GM13976 (cell line): ENCODE measurements around the gene FGF3.

Experiments
- DNase-seq: peaks from one replicate; pipeline ENCODE4 v3.0.0; 2012; ENCODE audit warnings: low spot score
- CTCF ChIP-seq: IDR thresholded peaks from 2 replicates; pipeline ENCODE4 v1.5.1; 2012; ENCODE audit warnings: borderline replicate concordance, mild to moderate bottlenecking; ENCODE audit not compliant: insufficient read depth; ENCODE audit errors: extremely low read depth, missing control alignments, control extremely low read depth
- in situ Hi-C: fragments of 300-500 bp; cut with MboI; formaldehyde crosslinking; loops from one replicate; pipeline ENCODE4 v1.12.0; 2022; ENCODE audit warnings: low sequenced_read_pairs, mixed read lengths, inconsistent platforms; ENCODE audit not compliant: unreplicated experiment

The FGF3 gene

DNA sequence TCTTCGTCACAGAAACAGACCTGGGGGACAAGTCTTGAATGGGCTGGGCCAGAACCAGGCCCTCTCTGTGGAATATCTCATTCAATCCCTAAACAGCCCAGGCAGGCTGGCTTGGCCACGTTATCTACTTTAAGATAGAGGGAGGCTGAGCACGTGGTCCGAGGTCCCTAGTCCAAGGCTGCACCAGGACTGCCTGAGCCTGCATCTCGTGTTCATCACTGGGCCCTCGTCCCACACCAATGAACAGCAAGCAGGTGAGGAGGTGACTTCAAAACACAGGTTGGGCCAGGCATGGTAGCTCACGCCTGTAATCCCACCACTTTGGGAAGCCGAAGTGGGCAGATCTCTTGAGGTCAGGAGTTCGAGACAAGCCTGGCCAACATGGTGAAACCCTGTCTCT lies 20.3 kb upstream of the FGF3 start:
- in situ Hi-C loops: no loop called here
- no peak for DNase-seq
- no peak for TF ChIP-seq CTCF

DNA sequence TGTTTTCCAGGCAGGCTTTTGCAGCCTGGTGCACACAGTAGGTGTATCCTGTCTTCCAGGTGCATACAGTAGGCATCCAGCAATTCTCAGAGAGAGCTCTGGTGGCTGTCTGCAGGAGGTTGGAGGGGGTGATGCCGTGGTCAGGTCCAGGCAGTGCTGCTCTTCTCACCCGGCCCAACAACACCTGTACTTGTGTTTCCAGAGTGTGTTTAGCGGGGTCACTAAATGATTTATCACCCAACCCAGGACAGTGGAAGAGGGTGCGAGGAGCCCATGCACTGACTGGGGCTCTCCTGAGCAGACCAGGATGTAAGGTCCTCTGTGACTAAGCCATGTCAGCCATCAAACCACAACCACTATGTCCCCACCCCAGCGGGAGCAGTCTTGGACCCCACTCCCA lies 18.6 kb upstream of the FGF3 start:
- no peak for TF ChIP-seq CTCF
- in situ Hi-C loops: no loop called here
- peak; percentile 32 for DNase-seq

GRCh38 chr11:69836401-69836800 lies 17.2 kb upstream of the FGF3 start:
- TF ChIP-seq CTCF: no peak
- in situ Hi-C loops: no loop called here
- DNase-seq: peak; percentile 21

DNA sequence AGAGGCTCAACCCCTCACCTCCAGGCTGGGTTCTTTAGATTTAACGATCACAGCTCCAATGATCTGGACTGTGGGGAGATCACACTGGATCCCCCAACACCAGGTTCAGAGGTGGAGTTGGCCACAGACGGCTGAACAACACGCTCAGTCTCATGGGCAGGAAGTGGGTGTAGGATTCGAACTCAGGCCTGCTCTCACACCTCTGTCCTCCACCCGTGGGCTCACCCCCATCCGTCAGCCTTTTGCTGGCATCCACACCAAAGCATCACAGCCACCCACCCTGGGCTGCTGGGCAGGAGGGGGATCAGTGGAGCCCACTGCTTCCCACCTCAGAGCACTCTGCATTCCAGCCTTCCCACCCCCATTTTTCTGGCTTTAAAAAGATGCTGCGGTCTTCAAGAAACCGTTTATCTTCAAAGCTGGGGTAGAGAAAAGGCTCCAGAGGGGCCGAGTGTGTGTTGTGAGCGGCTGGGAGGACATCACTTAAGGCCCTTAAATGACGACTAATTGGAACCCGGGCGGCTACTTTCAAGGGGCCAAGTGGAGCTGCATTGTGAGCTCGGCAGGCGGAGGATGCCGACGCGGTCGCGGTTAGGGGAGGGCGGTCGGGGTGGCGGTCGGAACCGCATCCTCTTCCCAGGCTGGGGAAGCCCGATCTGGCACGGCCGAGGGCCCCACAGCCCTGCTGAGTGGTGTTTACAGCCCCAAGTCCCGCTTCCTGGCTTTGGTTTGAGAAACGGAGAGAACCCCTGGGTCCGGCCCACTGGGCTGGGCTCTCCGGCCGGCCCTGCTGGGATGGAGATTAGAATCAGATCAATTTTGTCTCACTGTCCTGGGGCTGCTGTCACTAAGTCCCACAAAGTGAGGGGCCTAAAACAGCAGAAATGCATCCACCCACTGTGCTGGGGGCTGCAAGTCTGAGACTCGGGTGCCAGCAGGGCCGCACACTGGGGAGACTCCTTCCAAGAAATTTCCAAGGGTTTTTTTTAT lies 15.9 kb upstream of the FGF3 start:
- peak; percentile 27 for DNase-seq
- TF ChIP-seq CTCF: no peak

GRCh38 chr11:69834251-69834650 lies 15.0 kb upstream of the FGF3 start:
- peak; percentile 17 for DNase-seq
- TF ChIP-seq CTCF: no peak
- in situ Hi-C loops: no loop called here

More for the DNA sequence above, 15.9 kb upstream of the FGF3 start:
- in situ Hi-C loops: no loop called here

- peak; percentile 15 for DNase-seq
- TF ChIP-seq CTCF: no peak
- in situ Hi-C loops: no loop called here
These were observed 13.6 kb upstream of the FGF3 start for GRCh38 chr11:69832561-69833413.
